Bronchus fibroblast of lung (primary cell): ENCODE results near the gene CRLF3. TPM values are rescaled to one million over a fixed set of nuclear protein-coding genes. Genes with fewer than 3 reads are reported as not detected.

ENCODE experiments used
- total RNA-seq: library from RNA; depleted of rRNA; stranded (reverse); fragments of >200 nt; gene quantifications from 2 replicates; pipeline ENCODE4 v1.2.3, GENCODE V29; 2015

CRLF3 gene
- total RNA-seq, result 6.9 and 9.2 TPM in 2 replicates

GRCh38 chr17:30824356-30825145 lies at the start of gene CRLF3:
Gene CRLF3 (minus strand): TSS chr17:30824692. CDS start chr17:30824651, 41 bp downstream.

GRCh38 chr17:30831663-30832437 lies 7.4 kb upstream of the CRLF3 start, which contains the start of gene ATAD5:
Gene ATAD5 (plus strand): TSS chr17:30831966. CDS start chr17:30832348, 382 bp downstream.

Other genes with a start within 250 kb of the CRLF3 start
- gene ATAD5, start 7.3 kb upstream of the CRLF3 start, total RNA-seq, result 2.2 and 3.5 TPM in 2 replicates
- gene TEFM, start 81.5 kb upstream of the CRLF3 start, total RNA-seq, result 6.7 and 9.2 TPM in 2 replicates
- gene ADAP2, start 97.3 kb upstream of the CRLF3 start, total RNA-seq, result 2.2 and 2.7 TPM in 2 replicates
- 15.1 and 15.9 TPM in 2 replicates for gene RNF135, start 146.3 kb upstream of the CRLF3 start, total RNA-seq